GM21576 (cell line): ENCODE measurements around the gene GREB1L.
"Not testable (repeated sequence)": the region's sequence is repeated elsewhere in the genome, so short reads cannot be mapped to it uniquely, and the experiment has no call there.

Source experiments
- ATAC-seq: cut with Tn5 transposase; IDR thresholded peaks from one replicate; pipeline ENCODE4 v1.9.1; 2021; ENCODE audit warnings: mild to moderate bottlenecking, moderate library complexity; ENCODE audit not compliant: unreplicated experiment

GREB1L gene

GRCh38 chr18:21242141-21242779 lies at the start of gene GREB1L:
GREB1L (plus strand) TSS chr18:21242232; CDS start chr18:21383519, 141,287 bp downstream.
- ATAC-seq, result no peak

- no peak for ATAC-seq
Observed at GRCh38 chr18:21192308-21192624, 49.8 kb upstream of the GREB1L start.

GRCh38 chr18:21194871-21195771 lies 46.9 kb upstream of the GREB1L start:
- no peak for ATAC-seq

- no peak for ATAC-seq
Observed at GRCh38 chr18:21196426-21196825, 45.6 kb upstream of the GREB1L start.

- ATAC-seq, result no peak
Observed at GRCh38 chr18:21203126-21203525, 38.9 kb upstream of the GREB1L start.

- ATAC-seq, result no peak
Observed at GRCh38 chr18:21203542-21204241, 38.3 kb upstream of the GREB1L start.

- no peak for ATAC-seq
Observed at GRCh38 chr18:21205695-21206094, 36.3 kb upstream of the GREB1L start.

GRCh38 chr18:21210278-21210677 lies 31.8 kb upstream of the GREB1L start:
- no peak for ATAC-seq

GRCh38 chr18:21210784-21211183 lies 31.2 kb upstream of the GREB1L start:
- no peak for ATAC-seq

- not testable (repeated sequence) for ATAC-seq
Observed at GRCh38 chr18:21214409-21214808, 27.6 kb upstream of the GREB1L start.

GRCh38 chr18:21215490-21215889 lies 26.5 kb upstream of the GREB1L start:
- ATAC-seq, result no peak

- ATAC-seq, result no peak
Observed at GRCh38 chr18:21218862-21219261, 23.2 kb upstream of the GREB1L start.

- ATAC-seq, result no peak
Observed at GRCh38 chr18:21230436-21230835, 11.6 kb upstream of the GREB1L start.

- ATAC-seq, result no peak
Observed at GRCh38 chr18:21241301-21242048, 557 bp upstream of the GREB1L start.

GRCh38 chr18:21242780-21243401 lies 859 bp downstream of the GREB1L start:
- no peak for ATAC-seq

- no peak for ATAC-seq
Observed at GRCh38 chr18:21254576-21254975, 12.5 kb downstream of the GREB1L start.

- no peak for ATAC-seq
Observed at GRCh38 chr18:21255211-21255610, 13.2 kb downstream of the GREB1L start.

- no peak for ATAC-seq
Observed at GRCh38 chr18:21257386-21257785, 15.4 kb downstream of the GREB1L start.

GRCh38 chr18:21260621-21261020 lies 18.6 kb downstream of the GREB1L start:
- no peak for ATAC-seq

GRCh38 chr18:21261352-21261751 lies 19.3 kb downstream of the GREB1L start:
- ATAC-seq, result no peak

GRCh38 chr18:21262244-21262643 lies 20.2 kb downstream of the GREB1L start:
- no peak for ATAC-seq
